Uterus (tissue), 4 donors: ENCODE data around the gene ADAMTS2. TPM values are rescaled to one million over a fixed set of nuclear protein-coding genes. Genes with fewer than 3 reads are reported as not detected.

Experiments used
- DNase-seq, 2 donors: peaks; one replicate each; pipeline ENCODE4 v3.0.0-alpha.2; 2019 to 2020
- H3K27ac ChIP-seq, 2 donors: fragments of 200-600 bp; sonication (generic); 1 replicate in 1 of 2; 2 replicates in 1 of 2; pipeline ENCODE4 v1.5.1; 2016 to 2018
- H3K27me3 ChIP-seq, 2 donors: fragments of 200-600 bp; sonication (generic); one replicate each; pipeline ENCODE4 v1.5.1; 2018 to 2019; ENCODE audit warnings: control low read depth in 1 of 2
- H3K36me3 ChIP-seq, 2 donors: fragments of 200-600 bp; sonication (generic); one replicate each; pipeline ENCODE4 v1.5.1; 2019; ENCODE audit warnings: control low read depth in 1 of 2
- H3K4me1 ChIP-seq, 2 donors: fragments of 200-600 bp; sonication (generic); one replicate each; pipeline ENCODE4 v1.5.1; 2018 to 2019; ENCODE audit warnings: control low read depth in 1 of 2
- H3K4me3 ChIP-seq, 2 donors: fragments of 200-600 bp; sonication (generic); 1 replicate in 1 of 2; 2 replicates in 1 of 2; pipeline ENCODE4 v1.5.1; 2018 to 2019; ENCODE audit warnings: mild to moderate bottlenecking in 1 of 2
- H3K9me3 ChIP-seq, 2 donors: fragments of 200-600 bp; sonication (generic); one replicate each; pipeline ENCODE4 v1.5.1; 2019; ENCODE audit warnings: control low read depth in 1 of 2
- CTCF ChIP-seq, 4 experiments: fragments of 200-600 bp in 2 of 4; fragments of 450-650 bp in 2 of 4; sonication (generic) in 2 of 4; IDR thresholded peaks; one replicate each; pipeline ENCODE4 v1.5.1; 2016 to 2019; ENCODE audit warnings: antibody characterized with exemption in 4 of 4, mild to moderate bottlenecking in 2 of 4, moderate library complexity in 1 of 4
- POLR2A ChIP-seq, 2 donors: fragments of 450-650 bp; IDR thresholded peaks; one replicate each; pipeline ENCODE4 v1.6.1; 2016; ENCODE audit warnings: antibody characterized with exemption in 2 of 2, mild to moderate bottlenecking in 1 of 2, moderate library complexity in 1 of 2
- intact Hi-C: fragments of 100-400 bp; cut with DNase I; formaldehyde crosslinking; loops from one replicate; pipeline ENCODE4 v1.15.1; 2023; ENCODE audit warnings: low total_unique reads
- total RNA-seq, 4 donors: library from RNA; depleted of rRNA in 3 of 4; stranded (reverse); fragments of >200 nt in 3 of 4; gene quantifications; one replicate each; pipeline versions ENCODE4 v1.1.0 to v1.2.4, GENCODE V29; 2014 to 2023
- donor health status: DM: yes; HTN: yes; CAD: no.

Gene ADAMTS2
- total RNA-seq, 4 donors from 2014 or later = 4.1 to 97.1 (median 40.3) TPM

GRCh38 chr5:179300581-179301180 lies 44.6 kb downstream of the ADAMTS2 start:
- Histone ChIP-seq H3K27ac (peak overlapping the region; percentile 36 to 49), H3K36me3 (no peaks in the 10 kb centered on the region), H3K4me3 (no peak overlapping the region), H3K9me3 (peaks cover 0 to 4% of the 10 kb centered on the region in 2 donors), H3K27me3 (no peaks in the 10 kb centered on the region), H3K4me1 (no peaks in the 10 kb centered on the region)
- intact Hi-C loops = no loop called here
- DNase-seq = peak; percentile 60 to 72
- TF ChIP-seq CTCF (IDR thresholded peaks at IDR 0.05) (no peak), POLR2A (IDR thresholded peaks at IDR 0.05) (no peak)

GRCh38 chr5:179298181-179298993 lies 46.9 kb downstream of the ADAMTS2 start:
- TF ChIP-seq POLR2A (IDR thresholded peaks at IDR 0.05) (no peak), CTCF (IDR thresholded peaks at IDR 0.05) (no peak)

GRCh38 chr5:179297486-179298180 lies 47.6 kb downstream of the ADAMTS2 start:
- H3K4me3 ChIP-seq = no peak overlapping the region
- H3K4me1 ChIP-seq = peaks cover 0 to 8% of the 10 kb centered on the region in 2 donors
- H3K27me3 ChIP-seq = no peaks in the 10 kb centered on the region
- intact Hi-C loops = no loop called here
- no peak for TF ChIP-seq POLR2A (IDR thresholded peaks at IDR 0.05)
- no peak for TF ChIP-seq CTCF (IDR thresholded peaks at IDR 0.05)
- H3K9me3 ChIP-seq = no peaks in the 10 kb centered on the region
- DNase-seq = peak in 1 of 2 donors; percentile 14
- no peaks in the 10 kb centered on the region for H3K36me3 ChIP-seq
- no peak overlapping the region for H3K27ac ChIP-seq

More at GRCh38 chr5:179298181-179298993, 46.9 kb downstream of the ADAMTS2 start:
- H3K27ac ChIP-seq = no peak overlapping the region
- H3K36me3 ChIP-seq = no peaks in the 10 kb centered on the region
- no peak overlapping the region for H3K4me3 ChIP-seq
- intact Hi-C loops = no loop called here
- peak in 1 of 2 donors; percentile 9 for DNase-seq
- no peaks in the 10 kb centered on the region for H3K9me3 ChIP-seq
- peaks cover 0 to 8% of the 10 kb centered on the region in 2 donors for H3K4me1 ChIP-seq
- H3K27me3 ChIP-seq = no peaks in the 10 kb centered on the region

GRCh38 chr5:179297026-179297425 lies 48.2 kb downstream of the ADAMTS2 start:
- Histone ChIP-seq H3K27me3 (no peaks in the 10 kb centered on the region), H3K36me3 (no peaks in the 10 kb centered on the region), H3K27ac (no peak overlapping the region), H3K9me3 (no peaks in the 10 kb centered on the region), H3K4me1 (peaks cover 0 to 8% of the 10 kb centered on the region in 2 donors), H3K4me3 (no peak overlapping the region)
- no peak for DNase-seq
- intact Hi-C loops = no loop called here
- TF ChIP-seq POLR2A (IDR thresholded peaks at IDR 0.05) = no peak
- no peak for TF ChIP-seq CTCF (IDR thresholded peaks at IDR 0.05)
